Astrocyte of the cerebellum (primary cell): Measurements from ENCODE around the gene SLC5A4.

Source experiments
- DNase-seq: peaks from one replicate; pipeline ENCODE4 v3.0.0-alpha.2; 2011; ENCODE audit warnings: low read depth
- H3K4me3 ChIP-seq: 2 replicates; pipeline ENCODE4 v1.5.1; 2011; ENCODE audit warnings: mild to moderate bottlenecking, low read depth, low read length, moderate library complexity
- in situ Hi-C: cut with HindIII; loops from 2 replicates; pipeline ENCODE4 v1.10.0; 2017; ENCODE audit warnings: low sequenced_read_pairs
- TF ChIP-seq, protein P1 (sequence below): IDR thresholded peaks from 2 replicates; pipeline ENCODE4 v1.5.1; 2012; ENCODE audit warnings: low read length, low read depth, moderate library complexity, mild to moderate bottlenecking; ENCODE audit errors: missing control alignments

SLC5A4 gene

DNA sequence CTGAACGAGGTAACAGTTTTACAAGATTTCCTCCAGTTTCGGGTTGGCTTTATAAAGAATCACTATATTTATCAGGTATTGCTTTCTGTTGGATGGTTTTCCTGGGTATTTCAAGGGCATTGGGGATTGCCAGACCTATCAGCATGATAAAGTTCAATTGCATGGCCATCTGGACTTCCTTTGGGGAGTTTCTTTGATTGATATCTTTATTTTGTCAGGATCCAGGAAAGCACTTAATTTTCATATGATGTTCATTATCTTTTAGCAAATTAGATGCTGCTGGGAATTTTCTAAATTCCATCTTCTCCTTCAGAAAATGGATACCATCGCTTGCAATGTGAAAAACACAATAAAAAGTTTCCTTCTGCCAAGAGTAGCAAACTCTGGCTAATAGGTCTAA, 71.5 kb downstream of the SLC5A4 start:
- no peak for DNase-seq
- TF ChIP-seq, protein P1, sequence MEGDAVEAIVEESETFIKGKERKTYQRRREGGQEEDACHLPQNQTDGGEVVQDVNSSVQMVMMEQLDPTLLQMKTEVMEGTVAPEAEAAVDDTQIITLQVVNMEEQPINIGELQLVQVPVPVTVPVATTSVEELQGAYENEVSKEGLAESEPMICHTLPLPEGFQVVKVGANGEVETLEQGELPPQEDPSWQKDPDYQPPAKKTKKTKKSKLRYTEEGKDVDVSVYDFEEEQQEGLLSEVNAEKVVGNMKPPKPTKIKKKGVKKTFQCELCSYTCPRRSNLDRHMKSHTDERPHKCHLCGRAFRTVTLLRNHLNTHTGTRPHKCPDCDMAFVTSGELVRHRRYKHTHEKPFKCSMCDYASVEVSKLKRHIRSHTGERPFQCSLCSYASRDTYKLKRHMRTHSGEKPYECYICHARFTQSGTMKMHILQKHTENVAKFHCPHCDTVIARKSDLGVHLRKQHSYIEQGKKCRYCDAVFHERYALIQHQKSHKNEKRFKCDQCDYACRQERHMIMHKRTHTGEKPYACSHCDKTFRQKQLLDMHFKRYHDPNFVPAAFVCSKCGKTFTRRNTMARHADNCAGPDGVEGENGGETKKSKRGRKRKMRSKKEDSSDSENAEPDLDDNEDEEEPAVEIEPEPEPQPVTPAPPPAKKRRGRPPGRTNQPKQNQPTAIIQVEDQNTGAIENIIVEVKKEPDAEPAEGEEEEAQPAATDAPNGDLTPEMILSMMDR, result no peak
- H3K4me3 ChIP-seq, result no peak overlapping the region
- in situ Hi-C loops, result no loop called here

DNA sequence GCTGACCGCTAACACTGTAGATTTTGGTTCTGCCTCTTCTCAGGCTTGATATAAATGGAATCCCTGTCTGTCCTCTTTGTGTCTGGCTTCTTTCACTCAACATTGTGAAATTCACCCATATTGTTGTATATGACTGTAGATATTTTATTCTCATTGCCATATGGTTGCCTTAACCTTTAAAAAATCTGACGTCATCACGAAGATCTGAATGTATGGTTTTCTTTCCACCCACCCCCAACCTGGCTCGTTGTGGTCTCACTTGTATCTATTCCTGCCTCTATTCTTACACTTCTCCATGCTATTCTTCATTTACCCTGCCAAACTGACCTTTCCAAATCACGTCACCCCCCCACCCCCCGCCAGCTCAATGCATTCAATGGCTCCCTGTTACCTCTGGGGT, 74.1 kb downstream of the SLC5A4 start:
- H3K4me3 ChIP-seq, result no peak overlapping the region
- no peak for DNase-seq
- in situ Hi-C loops, result no loop called here
- TF ChIP-seq, protein P1, result no peak

DNA sequence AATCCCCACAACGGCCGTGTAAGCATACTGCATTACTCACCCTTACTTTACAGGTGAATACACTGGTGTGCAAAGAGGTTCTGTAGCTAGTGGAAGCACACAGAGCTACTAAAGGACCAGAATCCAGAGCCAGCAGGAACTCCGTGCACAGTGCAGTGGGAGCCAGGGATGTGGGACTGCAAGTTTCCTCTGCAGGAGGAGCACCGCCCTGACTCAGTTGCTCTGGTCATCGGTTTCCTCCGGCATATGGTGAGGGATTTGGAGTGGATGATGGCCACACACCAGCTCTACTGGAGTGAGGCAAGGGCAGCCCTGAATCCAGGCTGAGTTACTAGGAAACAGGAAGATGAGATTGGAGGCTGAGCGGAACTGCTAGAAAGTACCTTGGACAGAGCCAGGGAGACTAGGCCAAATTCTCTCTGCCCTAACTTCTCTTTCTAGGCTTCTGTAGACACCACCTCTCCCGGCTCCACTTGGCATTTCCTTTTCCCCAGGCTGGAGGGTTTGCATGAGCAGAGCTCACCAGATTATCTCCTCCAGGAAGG, 77.9 kb downstream of the SLC5A4 start:
- no peak for DNase-seq
- no peak overlapping the region for H3K4me3 ChIP-seq
- in situ Hi-C loops, result no loop called here
- TF ChIP-seq, protein P1, result no peak

DNA sequence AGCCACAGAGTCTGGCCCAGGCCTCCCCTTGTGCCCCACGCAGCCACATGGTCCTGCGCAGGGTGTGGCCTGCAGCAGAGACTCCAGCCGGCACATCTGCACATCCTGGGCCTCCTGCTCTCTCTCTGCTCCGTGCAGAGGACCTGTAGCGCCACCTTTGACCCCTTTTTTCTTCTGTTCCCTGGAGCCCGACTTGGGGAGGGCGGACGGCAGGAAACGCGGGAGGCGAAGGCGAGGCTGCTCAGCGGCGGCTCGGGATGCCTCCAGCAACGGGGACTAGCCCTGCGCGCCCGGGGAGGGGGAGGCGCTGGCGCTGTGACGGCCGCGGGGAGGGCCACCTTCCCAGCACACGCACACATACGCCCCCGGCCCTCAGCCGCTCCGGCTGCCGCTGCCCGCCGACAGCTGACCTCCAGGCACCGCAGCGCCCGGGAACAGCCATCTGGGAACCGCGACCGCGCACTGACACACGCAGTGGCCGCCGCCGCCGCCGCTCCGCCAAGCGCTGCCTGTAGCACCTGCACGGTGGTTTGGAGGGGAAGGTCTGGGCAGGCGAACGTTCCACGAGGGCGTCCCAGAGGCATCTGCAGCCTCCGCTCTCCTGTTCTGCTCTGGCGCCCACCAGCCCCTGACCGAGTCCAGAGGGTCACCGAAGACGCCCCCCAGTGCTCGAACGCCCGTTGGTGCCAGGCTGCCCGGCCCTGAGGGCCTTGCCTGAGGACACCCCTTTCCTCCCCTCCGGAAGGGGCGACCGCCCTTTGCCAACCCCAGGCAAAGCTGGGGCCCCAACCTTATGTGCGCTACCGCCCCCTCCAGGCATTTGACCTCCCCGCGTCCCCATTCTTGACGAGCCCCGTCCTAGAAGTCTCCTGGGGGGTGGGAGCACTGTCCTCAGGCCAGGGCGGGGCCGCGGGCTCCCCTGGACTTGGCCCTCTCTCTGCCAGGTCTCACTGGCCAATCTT, 79.2 kb downstream of the SLC5A4 start:
- TF ChIP-seq, protein P1, result no peak
- no peak for DNase-seq
- in situ Hi-C loops, result no loop called here
- no peak overlapping the region for H3K4me3 ChIP-seq

DNA sequence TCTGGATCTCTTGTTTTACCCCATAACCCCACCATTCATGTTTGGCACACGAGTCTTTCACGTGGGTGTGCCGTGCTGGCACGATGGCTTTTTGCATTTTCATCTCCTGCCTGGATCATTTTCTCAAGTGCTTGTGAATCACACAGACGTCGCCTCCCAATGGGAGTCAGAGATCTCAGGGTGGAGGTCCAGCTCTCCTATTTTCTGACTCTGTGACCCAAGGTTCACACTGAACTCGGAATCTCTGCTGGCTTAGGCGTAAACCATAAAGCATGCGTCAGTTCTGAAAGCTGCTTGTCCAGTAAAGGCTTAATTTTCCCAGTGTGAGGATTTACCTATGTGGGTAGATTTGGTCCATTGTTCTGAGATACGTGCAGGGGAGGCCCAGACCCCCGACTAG, 80.0 kb downstream of the SLC5A4 start:
- no peak overlapping the region for H3K4me3 ChIP-seq
- TF ChIP-seq, protein P1, result no peak
- in situ Hi-C loops, result no loop called here
- no peak for DNase-seq
